ENCODE data around the gene FSTL1. TPM values are rescaled to one million over a fixed set of nuclear protein-coding genes. Genes with fewer than 3 reads are reported as not detected.

FSTL1 gene
- total and polyA plus RNA-seq, 2 of the 8 experiments (the other 6 are each of a cell fraction or from before 2014, with no cell fraction given), result 158 to 516 TPM

GRCh38 chr3:120440762-120441161 lies 10.0 kb downstream of the FSTL1 start:
- Histone ChIP-seq H2BK15ac (ENCODE audit: low read length) (no peak overlapping the region), H3K18ac (ENCODE audit: extremely low read depth, low read length) (no peak overlapping the region), H4K91ac (replicated peaks; ENCODE audit: insufficient read length, low read length) (no peak overlapping the region), H3K4me2 (ENCODE audit: insufficient read depth in 1 of 2, low read depth in 2 of 2, low read length in 2 of 2) (no peak overlapping the region), H3K23ac (ENCODE audit: insufficient read length) (no peak overlapping the region), H2BK5ac (ENCODE audit: low read depth, low read length) (no peak overlapping the region), H2BK120ac (replicated peaks; ENCODE audit: low read depth, low read length) (no peak overlapping the region), H3K79me1 (ENCODE audit: low read depth, low read length) (peaks cover 3% of the 10 kb centered on the region; the same call in 1 of the 2 replicates), H3K23me2 (ENCODE audit: low read depth, low read length) (no peaks in the 10 kb centered on the region), H3K4ac (replicated peaks; ENCODE audit: insufficient read length, low read depth, low read length) (no peak overlapping the region), H4K5ac (ENCODE audit: insufficient read length, low read depth, low read length) (no peak overlapping the region), H3K9me3 (ENCODE audit: insufficient read depth in 2 of 2, low read depth in 1 of 2, low read length in 1 of 2) (no peaks in the 10 kb centered on the region), H3K14ac (ENCODE audit: insufficient read length) (no peak overlapping the region), H2AFZ (ENCODE audit: low read length) (no peak overlapping the region), H3K36me3 (ENCODE audit: control insufficient read depth in 2 of 4, insufficient read depth in 4 of 4, low read length in 3 of 4) (peaks cover 14 to 47% (median 30%) of the 10 kb centered on the region in 4 experiments), H3K56ac (replicated peaks; ENCODE audit: insufficient read length, low read depth, low read length) (no peak overlapping the region), H3K4me1 (replicated peaks in 1 of 4; ENCODE audit: control insufficient read depth in 3 of 4, insufficient read depth in 4 of 4, low read length in 3 of 4) (peaks cover 3 to 10% (median 5%) of the 10 kb centered on the region in 4 experiments), H3K79me2 (ENCODE audit: control insufficient read depth in 1 of 2, insufficient read depth in 2 of 2, low read length in 2 of 2) (peaks cover 0 to 88% of the 10 kb centered on the region in 2 experiments; a peak in 3 of 4 replicates), H2BK20ac (ENCODE audit: low read length) (no peak overlapping the region), H4K8ac (ENCODE audit: extremely low read depth, insufficient read depth, low read length) (no peak overlapping the region), H3K27ac (ENCODE audit: low read depth, low read length) (no peak overlapping the region), H2AK5ac (ENCODE audit: low read depth, low read length) (no peak overlapping the region), H3K27me3 (replicated peaks in 1 of 4; ENCODE audit: control insufficient read depth in 3 of 4, extremely low read depth in 1 of 4, insufficient read depth in 3 of 4, low read length in 3 of 4) (no peaks in the 10 kb centered on the region), H3K9ac (replicated peaks in 1 of 4; ENCODE audit: extremely low read depth in 1 of 4, low read depth in 3 of 4, low read length in 3 of 4) (no peak overlapping the region), H2BK12ac (ENCODE audit: low read depth, low read length) (no peak overlapping the region), H4K20me1 (replicated peaks in 1 of 2; ENCODE audit: control insufficient read depth in 1 of 2, insufficient read depth in 2 of 2, low read length in 2 of 2) (peaks cover 3 to 17% of the 10 kb centered on the region in 2 experiments), H3K4me3 (ENCODE audit: extremely low read depth in 1 of 4, insufficient read depth in 2 of 4, low read depth in 3 of 4, low read length in 4 of 4) (no peak overlapping the region)
- FAIRE-seq (no peak), DNase-seq (ENCODE audit: low read depth in 1 of 2, low spot score in 2 of 2) (no peak)
- no peak for TF ChIP-seq MAX (IDR thresholded peaks at IDR 0.05)
- no peak for TF ChIP-seq GTF2F1 (IDR thresholded peaks at IDR 0.05; ENCODE audit: borderline replicate concordance, low read depth, low read length)
- no peak for TF ChIP-seq TCF12 (IDR thresholded peaks at IDR 0.05; ENCODE audit: low read depth, low read length)
- TF ChIP-seq SP1 (IDR thresholded peaks at IDR 0.05; ENCODE audit: low read depth, low read length), result no peak
- TF ChIP-seq PHF8 (conservative IDR thresholded peaks at IDR 0.05; ENCODE audit: low read depth, low read length), result no peak
- no peak for TF ChIP-seq BACH1 (IDR thresholded peaks at IDR 0.05; ENCODE audit: low read length)
- TF ChIP-seq JUN (IDR thresholded peaks at IDR 0.05; ENCODE audit: low read depth, low read length), result no peak
- no peak for TF ChIP-seq CEBPB (IDR thresholded peaks at IDR 0.05; ENCODE audit: low read depth, low read length)
- no peak for TF ChIP-seq JUND (IDR thresholded peaks at IDR 0.05; ENCODE audit: low read length)
- no peak for TF ChIP-seq BRCA1 (IDR thresholded peaks at IDR 0.05; ENCODE audit: low read depth, low read length)
- TF ChIP-seq CHD2 (IDR thresholded peaks at IDR 0.05; ENCODE audit: low read length), result no peak
- TF ChIP-seq KDM5A (IDR thresholded peaks at IDR 0.05; ENCODE audit: low read length), result no peak
- TF ChIP-seq SRF (IDR thresholded peaks at IDR 0.05; ENCODE audit: low read depth, low read length), result no peak
- WGBS, 2 experiments (ENCODE audit: extremely low coverage in 1 of 2, insufficient coverage in 1 of 2, insufficient read length in 1 of 2, insufficient replicate concordance in 2 of 2, low coverage in 1 of 2, low lambda C conversion rate in 2 of 2, missing lambda C conversion rate in 1 of 2), result 88% methylated on average over 3 of the region's 3 CpGs; no CpG with 5 or more reads in 1 of the 2 experiments
- ChIA-PET POLR2A (ENCODE audit: partially characterized antibody) (interaction anchor here (1.0 to 19.9 kb wide), 4 partner anchors 9 to 118 kb away, joined by 3 to 299 read pairs (median 6); no protein-coding TSS in a partner anchor), CTCF (ENCODE audit: partially characterized antibody) (interaction anchor here (1.3 to 13.8 kb wide), 2 partner anchors 15 to 63 kb away, joined by 3 to 294 read pairs; no protein-coding TSS in a partner anchor)
